NCI-H82 treated with DMSO at 0.1 percent for 48 hours (cell line): ENCODE data around the gene CHAF1A.

Source experiments
- DNase-seq: peaks from one replicate; lab custom pipeline; 2025; ENCODE audit not compliant: unreplicated experiment; lab: John Stamatoyannopoulos, UW

The CHAF1A gene

GRCh38 chr19:4402171-4403004, at the start of gene CHAF1A:
TSS of gene CHAF1A (plus strand) at chr19:4402640. CDS start at chr19:4402763, 123 bp downstream.
- peak; percentile 98 for DNase-seq

- peak; percentile 27 for DNase-seq
Measured at GRCh38 chr19:4352701-4353121, 49.7 kb upstream of the CHAF1A start.

GRCh38 chr19:4354282-4354681, 48.2 kb upstream of the CHAF1A start:
- DNase-seq: no peak

- no peak for DNase-seq
Measured at GRCh38 chr19:4354897-4355296, 47.5 kb upstream of the CHAF1A start.

- no peak for DNase-seq
Measured at GRCh38 chr19:4357095-4357797, 45.2 kb upstream of the CHAF1A start.

GRCh38 chr19:4357921-4358326, 44.5 kb upstream of the CHAF1A start:
- no peak for DNase-seq

- no peak for DNase-seq
Measured at GRCh38 chr19:4358709-4359626, 43.5 kb upstream of the CHAF1A start.

- no peak for DNase-seq
Measured at GRCh38 chr19:4359627-4360000, 42.8 kb upstream of the CHAF1A start.

GRCh38 chr19:4360081-4360569, 42.3 kb upstream of the CHAF1A start:
- DNase-seq: no peak

GRCh38 chr19:4360641-4361151, 41.7 kb upstream of the CHAF1A start:
- no peak for DNase-seq

- no peak for DNase-seq
Measured at GRCh38 chr19:4361152-4362046, 41.0 kb upstream of the CHAF1A start.

- no peak for DNase-seq
Measured at GRCh38 chr19:4362101-4362828, 40.2 kb upstream of the CHAF1A start.

GRCh38 chr19:4362831-4363545, 39.5 kb upstream of the CHAF1A start:
- no peak for DNase-seq

- no peak for DNase-seq
Measured at GRCh38 chr19:4363571-4364304, 38.7 kb upstream of the CHAF1A start.

- no peak for DNase-seq
Measured at GRCh38 chr19:4365341-4365740, 37.1 kb upstream of the CHAF1A start.

- DNase-seq: no peak
Measured at GRCh38 chr19:4365791-4366665, 36.4 kb upstream of the CHAF1A start.
